HUES6 (cell line): ENCODE results near the gene LSP1.

Experiments
- H3K27ac ChIP-seq: 2 replicates; pipeline ENCODE4 v1.7.0; 2013; ENCODE audit warnings: low read depth, mild to moderate bottlenecking, low read length, inconsistent platforms
- H3K27me3 ChIP-seq: 2 replicates; pipeline ENCODE4 v1.6.1; 2013; ENCODE audit warnings: low read length; ENCODE audit not compliant: control insufficient read depth, insufficient read depth
- H3K36me3 ChIP-seq: 2 replicates; pipeline ENCODE4 v1.6.1; 2013; ENCODE audit warnings: low read length; ENCODE audit not compliant: control insufficient read depth, insufficient read depth
- H3K4me1 ChIP-seq: 2 replicates; pipeline ENCODE4 v1.6.1; 2013; ENCODE audit warnings: low read length; ENCODE audit not compliant: control insufficient read depth, insufficient read depth
- H3K4me3 ChIP-seq: 2 replicates; pipeline ENCODE4 v1.5.1; 2013; ENCODE audit warnings: low read depth, low read length
- H3K9ac ChIP-seq: one replicate; pipeline ENCODE4 v1.6.1; 2013; ENCODE audit warnings: mild to moderate bottlenecking, low read length
- H3K9me3 ChIP-seq: 2 replicates; pipeline ENCODE4 v1.6.1; 2013; ENCODE audit warnings: low read depth, low read length; ENCODE audit not compliant: control insufficient read depth, insufficient read depth

LSP1 gene

DNA sequence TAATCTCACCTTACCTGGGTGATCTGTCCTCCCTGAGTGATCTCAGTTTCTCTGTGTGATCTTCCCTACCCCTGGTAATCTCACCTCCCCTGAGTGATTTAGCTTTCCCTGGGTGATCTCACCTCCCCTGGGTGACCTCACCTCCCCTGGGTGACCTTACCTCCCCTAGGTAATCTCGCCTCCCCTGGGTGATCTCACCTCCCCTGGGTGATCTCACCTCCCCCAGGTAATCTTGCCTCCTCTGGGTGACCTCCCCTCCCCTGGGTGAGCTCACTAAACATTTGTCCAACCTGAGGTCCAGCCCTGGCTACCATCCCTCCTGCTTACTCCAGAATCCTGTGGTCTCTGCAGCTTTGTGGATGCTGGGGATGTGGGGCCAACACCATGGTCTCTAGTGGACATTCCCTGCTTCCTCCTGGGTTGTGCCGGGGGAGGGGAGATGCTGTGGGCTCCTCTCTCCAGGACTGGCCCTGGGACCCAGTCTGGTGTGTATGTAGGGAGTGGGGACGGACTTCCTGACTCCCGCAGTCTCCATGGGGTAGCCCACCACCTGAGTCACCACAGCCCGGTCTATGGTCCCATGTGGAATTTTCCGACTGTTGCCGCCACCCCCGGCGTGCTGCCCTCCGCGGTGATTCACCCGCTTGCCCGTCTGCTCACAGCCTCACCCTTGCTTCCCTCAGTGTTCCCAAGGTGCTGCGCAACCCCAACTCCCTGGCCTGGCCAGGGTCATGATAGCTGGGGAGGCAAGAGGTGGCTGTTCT lies 9.9 kb downstream of the LSP1 start:
- H3K9me3 ChIP-seq: no peaks in the 10 kb centered on the region
- no peak overlapping the region for H3K9ac ChIP-seq
- no peak overlapping the region for H3K27ac ChIP-seq
- H3K4me1 ChIP-seq: peaks cover 17% of the 10 kb centered on the region
- peaks cover 22% of the 10 kb centered on the region for H3K27me3 ChIP-seq
- no peak overlapping the region for H3K4me3 ChIP-seq
- no peaks in the 10 kb centered on the region for H3K36me3 ChIP-seq

- Histone ChIP-seq H3K36me3 (no peaks in the 10 kb centered on the region), H3K9ac (no peak overlapping the region), H3K4me3 (no peak overlapping the region), H3K9me3 (no peaks in the 10 kb centered on the region), H3K4me1 (peaks cover 17% of the 10 kb centered on the region), H3K27ac (no peak overlapping the region), H3K27me3 (peaks cover 22% of the 10 kb centered on the region)
These were observed 10.7 kb downstream of the LSP1 start for GRCh38 chr11:1863352-1864216.

DNA sequence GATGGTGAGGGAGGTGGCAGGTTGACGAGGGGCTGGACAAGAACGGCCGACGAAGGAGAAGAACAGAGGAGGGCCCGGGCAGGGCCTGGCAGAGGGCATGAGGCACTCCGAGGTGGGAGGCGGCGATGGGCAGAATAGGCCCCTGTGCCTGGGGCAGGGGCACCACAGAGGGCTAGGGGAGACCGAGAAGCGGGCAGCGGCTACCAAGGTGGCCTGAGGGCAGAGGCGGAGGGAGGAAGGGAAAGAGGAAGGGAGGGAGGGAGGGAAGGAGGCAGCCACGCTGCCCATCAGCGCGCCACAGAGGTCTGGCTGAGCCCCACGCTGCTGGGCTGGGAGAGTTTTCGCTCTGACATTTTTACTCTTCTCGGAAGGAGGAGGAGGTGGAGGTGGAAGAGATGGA lies 11.3 kb downstream of the LSP1 start:
- H3K9me3 ChIP-seq: no peaks in the 10 kb centered on the region
- peaks cover 28% of the 10 kb centered on the region for H3K27me3 ChIP-seq
- H3K4me3 ChIP-seq: no peak overlapping the region
- no peak overlapping the region for H3K27ac ChIP-seq
- H3K4me1 ChIP-seq: peaks cover 17% of the 10 kb centered on the region
- no peaks in the 10 kb centered on the region for H3K36me3 ChIP-seq
- H3K9ac ChIP-seq: no peak overlapping the region

GRCh38 chr11:1864831-1865665 lies 12.2 kb downstream of the LSP1 start:
- Histone ChIP-seq H3K4me1 (peaks cover 17% of the 10 kb centered on the region), H3K27ac (no peak overlapping the region), H3K9me3 (no peaks in the 10 kb centered on the region), H3K36me3 (no peaks in the 10 kb centered on the region), H3K4me3 (no peak overlapping the region), H3K9ac (no peak overlapping the region), H3K27me3 (peaks cover 36% of the 10 kb centered on the region)

- Histone ChIP-seq H3K4me1 (peaks cover 22% of the 10 kb centered on the region), H3K36me3 (no peaks in the 10 kb centered on the region), H3K27me3 (peaks cover 48% of the 10 kb centered on the region), H3K9ac (no peak overlapping the region), H3K4me3 (no peak overlapping the region), H3K27ac (no peak overlapping the region), H3K9me3 (no peaks in the 10 kb centered on the region)
These were observed 13.3 kb downstream of the LSP1 start for GRCh38 chr11:1866226-1866625.

- H3K9ac ChIP-seq: no peak overlapping the region
- H3K9me3 ChIP-seq: no peaks in the 10 kb centered on the region
- H3K4me3 ChIP-seq: no peak overlapping the region
- no peak overlapping the region for H3K27ac ChIP-seq
- no peaks in the 10 kb centered on the region for H3K36me3 ChIP-seq
- H3K27me3 ChIP-seq: peaks cover 52% of the 10 kb centered on the region
- H3K4me1 ChIP-seq: peaks cover 23% of the 10 kb centered on the region
These were observed 13.9 kb downstream of the LSP1 start for GRCh38 chr11:1866776-1867175.

DNA sequence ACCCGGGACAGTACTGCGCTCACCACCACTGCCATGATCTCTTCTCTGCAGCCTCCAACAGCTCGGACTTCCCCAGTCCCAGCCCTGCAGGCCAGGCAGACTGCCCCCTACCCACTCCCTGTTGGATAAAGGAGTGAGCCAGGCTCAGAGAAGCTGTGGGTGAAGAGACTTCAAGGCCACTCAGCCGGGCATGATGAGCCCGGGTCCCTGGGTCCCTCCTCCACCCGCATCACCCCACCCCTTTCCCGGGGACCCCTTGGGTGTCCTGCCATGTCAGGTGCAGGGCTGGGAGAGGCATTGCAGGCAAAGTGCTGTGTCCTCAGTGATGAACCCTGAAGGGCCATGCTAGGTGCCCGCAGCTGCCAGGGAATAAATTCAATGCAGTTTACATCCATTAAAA lies 14.5 kb downstream of the LSP1 start:
- no peak overlapping the region for H3K27ac ChIP-seq
- no peak overlapping the region for H3K4me3 ChIP-seq
- peaks cover 23% of the 10 kb centered on the region for H3K4me1 ChIP-seq
- H3K9me3 ChIP-seq: no peaks in the 10 kb centered on the region
- H3K27me3 ChIP-seq: peaks cover 46% of the 10 kb centered on the region
- H3K9ac ChIP-seq: no peak overlapping the region
- H3K36me3 ChIP-seq: no peaks in the 10 kb centered on the region

GRCh38 chr11:1868056-1868635 lies 15.3 kb downstream of the LSP1 start:
- no peaks in the 10 kb centered on the region for H3K36me3 ChIP-seq
- H3K27ac ChIP-seq: no peak overlapping the region
- H3K9me3 ChIP-seq: no peaks in the 10 kb centered on the region
- H3K9ac ChIP-seq: no peak overlapping the region
- H3K4me3 ChIP-seq: no peak overlapping the region
- peaks cover 19% of the 10 kb centered on the region for H3K4me1 ChIP-seq
- H3K27me3 ChIP-seq: peaks cover 38% of the 10 kb centered on the region

- Histone ChIP-seq H3K4me1 (peaks cover 13% of the 10 kb centered on the region), H3K27ac (no peak overlapping the region), H3K9ac (no peak overlapping the region), H3K27me3 (peaks cover 35% of the 10 kb centered on the region), H3K36me3 (no peaks in the 10 kb centered on the region), H3K4me3 (no peak overlapping the region), H3K9me3 (no peaks in the 10 kb centered on the region)
These were observed 15.9 kb downstream of the LSP1 start for GRCh38 chr11:1868636-1869291.
